ENCODE data around the gene NUDT1.

NUDT1 gene

GRCh38 chr7:2241580-2242540, at the start of gene NUDT1, which contains the start of gene MRM2:
NUDT1 (plus strand) TSS chr7:2242226; CDS start chr7:2244575, 2,349 bp downstream.
MRM2 (minus strand) TSS chr7:2242205; CDS start chr7:2242169, 36 bp downstream.
- Histone ChIP-seq H3K9me3 (ENCODE audit: control insufficient read depth, insufficient read depth, low read length) (no peaks in the 10 kb centered on the region), H3K9ac (ENCODE audit: low read depth, low read length) (peak within 1 kb of the TSS; percentile 81), H3K4me1 (ENCODE audit: insufficient read depth, low read length) (peaks cover 5% of the 10 kb centered on the region; the same call in 1 of the 2 replicates), H3K36me3 (ENCODE audit: insufficient read depth, low read length) (peaks cover 9% of the 10 kb centered on the region)

GRCh38 chr7:2192831-2193534, 49.0 kb upstream of the NUDT1 start:
- 0 out of 2 replicates have a peak, but pooled peaks cover 5% of the 10 kb centered on the region for H3K9me3 ChIP-seq (ENCODE audit: control insufficient read depth, insufficient read depth, low read length)
- H3K36me3 ChIP-seq (ENCODE audit: insufficient read depth, low read length), result peaks cover 2% of the 10 kb centered on the region; the same call in 1 of the 2 replicates
- no peaks in the 10 kb centered on the region for H3K4me1 ChIP-seq (ENCODE audit: insufficient read depth, low read length)
- no peak overlapping the region for H3K9ac ChIP-seq (ENCODE audit: low read depth, low read length)

GRCh38 chr7:2193575-2194305, 48.3 kb upstream of the NUDT1 start:
- Histone ChIP-seq H3K9me3 (ENCODE audit: control insufficient read depth, insufficient read depth, low read length) (0 out of 2 replicates have a peak, but pooled peaks cover 5% of the 10 kb centered on the region), H3K9ac (ENCODE audit: low read depth, low read length) (no peak overlapping the region), H3K4me1 (ENCODE audit: insufficient read depth, low read length) (no peaks in the 10 kb centered on the region), H3K36me3 (ENCODE audit: insufficient read depth, low read length) (peaks cover 2% of the 10 kb centered on the region; the same call in 1 of the 2 replicates)

GRCh38 chr7:2195400-2196246, 46.4 kb upstream of the NUDT1 start:
- H3K36me3 ChIP-seq (ENCODE audit: insufficient read depth, low read length), result peaks cover 2% of the 10 kb centered on the region; the same call in 1 of the 2 replicates
- no peaks in the 10 kb centered on the region for H3K4me1 ChIP-seq (ENCODE audit: insufficient read depth, low read length)
- H3K9ac ChIP-seq (ENCODE audit: low read depth, low read length), result no peak overlapping the region
- H3K9me3 ChIP-seq (ENCODE audit: control insufficient read depth, insufficient read depth, low read length), result no peaks in the 10 kb centered on the region

- no peaks in the 10 kb centered on the region for H3K4me1 ChIP-seq (ENCODE audit: insufficient read depth, low read length)
- H3K9ac ChIP-seq (ENCODE audit: low read depth, low read length), result no peak overlapping the region
- H3K9me3 ChIP-seq (ENCODE audit: control insufficient read depth, insufficient read depth, low read length), result no peaks in the 10 kb centered on the region
- peaks cover 2% of the 10 kb centered on the region; the same call in 1 of the 2 replicates for H3K36me3 ChIP-seq (ENCODE audit: insufficient read depth, low read length)
Measured at GRCh38 chr7:2196381-2197378, 45.3 kb upstream of the NUDT1 start.

GRCh38 chr7:2197436-2198155, 44.4 kb upstream of the NUDT1 start:
- H3K9me3 ChIP-seq (ENCODE audit: control insufficient read depth, insufficient read depth, low read length), result no peaks in the 10 kb centered on the region
- peaks cover 2% of the 10 kb centered on the region; the same call in 1 of the 2 replicates for H3K36me3 ChIP-seq (ENCODE audit: insufficient read depth, low read length)
- no peak overlapping the region for H3K9ac ChIP-seq (ENCODE audit: low read depth, low read length)
- no peaks in the 10 kb centered on the region for H3K4me1 ChIP-seq (ENCODE audit: insufficient read depth, low read length)

- Histone ChIP-seq H3K9ac (ENCODE audit: low read depth, low read length) (no peak overlapping the region), H3K36me3 (ENCODE audit: insufficient read depth, low read length) (peaks cover 2% of the 10 kb centered on the region; the same call in 1 of the 2 replicates), H3K9me3 (ENCODE audit: control insufficient read depth, insufficient read depth, low read length) (no peaks in the 10 kb centered on the region), H3K4me1 (ENCODE audit: insufficient read depth, low read length) (no peaks in the 10 kb centered on the region)
Measured at GRCh38 chr7:2198206-2198605, 43.8 kb upstream of the NUDT1 start.

GRCh38 chr7:2198760-2199159, 43.3 kb upstream of the NUDT1 start:
- Histone ChIP-seq H3K36me3 (ENCODE audit: insufficient read depth, low read length) (peaks cover 2% of the 10 kb centered on the region; the same call in 1 of the 2 replicates), H3K9me3 (ENCODE audit: control insufficient read depth, insufficient read depth, low read length) (no peaks in the 10 kb centered on the region), H3K9ac (ENCODE audit: low read depth, low read length) (no peak overlapping the region), H3K4me1 (ENCODE audit: insufficient read depth, low read length) (peaks cover 2% of the 10 kb centered on the region; the same call in 1 of the 2 replicates)

GRCh38 chr7:2199528-2199927, 42.5 kb upstream of the NUDT1 start:
- Histone ChIP-seq H3K9me3 (ENCODE audit: control insufficient read depth, insufficient read depth, low read length) (no peaks in the 10 kb centered on the region), H3K9ac (ENCODE audit: low read depth, low read length) (no peak overlapping the region), H3K36me3 (ENCODE audit: insufficient read depth, low read length) (peaks cover 2% of the 10 kb centered on the region; the same call in 1 of the 2 replicates), H3K4me1 (ENCODE audit: insufficient read depth, low read length) (peaks cover 3% of the 10 kb centered on the region; the same call in 1 of the 2 replicates)

- no peak overlapping the region for H3K9ac ChIP-seq (ENCODE audit: low read depth, low read length)
- H3K9me3 ChIP-seq (ENCODE audit: control insufficient read depth, insufficient read depth, low read length), result no peaks in the 10 kb centered on the region
- H3K4me1 ChIP-seq (ENCODE audit: insufficient read depth, low read length), result peaks cover 3% of the 10 kb centered on the region; the same call in 1 of the 2 replicates
- peaks cover 2% of the 10 kb centered on the region; the same call in 1 of the 2 replicates for H3K36me3 ChIP-seq (ENCODE audit: insufficient read depth, low read length)
Measured at GRCh38 chr7:2199956-2200583, 42.0 kb upstream of the NUDT1 start.

- H3K4me1 ChIP-seq (ENCODE audit: insufficient read depth, low read length), result peaks cover 3% of the 10 kb centered on the region; the same call in 1 of the 2 replicates
- H3K9ac ChIP-seq (ENCODE audit: low read depth, low read length), result no peak overlapping the region
- H3K36me3 ChIP-seq (ENCODE audit: insufficient read depth, low read length), result peaks cover 2% of the 10 kb centered on the region; the same call in 1 of the 2 replicates
- no peaks in the 10 kb centered on the region for H3K9me3 ChIP-seq (ENCODE audit: control insufficient read depth, insufficient read depth, low read length)
Measured at GRCh38 chr7:2200584-2200980, 41.4 kb upstream of the NUDT1 start.
